GM12878 (cell line): ENCODE results near the gene EPOP.

Source experiments
- CEBPB ChIP-seq, 2 experiments: fragments of 150-350 bp in 1 of 2; IDR thresholded peaks; 2 replicates each; pipeline ENCODE4 v1.6.1; 2012 to 2014; ENCODE audit warnings: low read depth in 2 of 2, low read length in 2 of 2, borderline replicate concordance in 1 of 2, inconsistent platforms in 1 of 2
- EGR1 ChIP-seq, 2 experiments: IDR thresholded peaks; 1 replicate in 1 of 2; 2 replicates in 1 of 2; pipeline ENCODE4 v1.6.1; 2011 to 2012; ENCODE audit warnings: low read depth in 2 of 2, low read length in 2 of 2, borderline replicate concordance in 1 of 2, mild to moderate bottlenecking in 1 of 2, moderate library complexity in 1 of 2
- EZH2 ChIP-seq: IDR thresholded peaks from 2 replicates; pipeline ENCODE4 v1.6.1; 2012; ENCODE audit warnings: low read depth, mild to moderate bottlenecking, control low read depth, inconsistent platforms, low read length, borderline replicate concordance; ENCODE audit not compliant: control insufficient read depth
- GABPA ChIP-seq: IDR thresholded peaks from 2 replicates; pipeline ENCODE4 v1.6.1; 2014; ENCODE audit warnings: antibody characterized with exemption, low read depth, mild to moderate bottlenecking, inconsistent platforms
- NFYB ChIP-seq: IDR thresholded peaks from 2 replicates; pipeline ENCODE4 v1.6.1; 2011; ENCODE audit warnings: low read depth, mild to moderate bottlenecking, low read length, improper control_type of control experiment, moderate library complexity; ENCODE audit not compliant: insufficient read depth
- NR2C2 ChIP-seq: IDR thresholded peaks from 2 replicates; pipeline ENCODE4 v1.6.1; 2011; ENCODE audit warnings: borderline replicate concordance, low read depth; ENCODE audit not compliant: control insufficient read depth, insufficient read length
- NRF1 ChIP-seq: conservative IDR thresholded peaks from 2 replicates; pipeline ENCODE4 v1.6.1; 2011; ENCODE audit warnings: mild to moderate bottlenecking, low read depth, low read length, improper control_type of control experiment
- RFX5 ChIP-seq: IDR thresholded peaks from 2 replicates; pipeline ENCODE4 v1.6.1; 2011; ENCODE audit warnings: low read depth, low read length, improper control_type of control experiment
- SP1 ChIP-seq: IDR thresholded peaks from one replicate; pipeline ENCODE4 v1.6.1; 2011; ENCODE audit warnings: low read depth, low read length
- TARDBP ChIP-seq: IDR thresholded peaks from 2 replicates; pipeline ENCODE4 v1.6.1; 2016; ENCODE audit warnings: borderline replicate concordance
- TF ChIP-seq, protein P1 (sequence below): IDR thresholded peaks from 2 replicates; pipeline ENCODE4 v1.6.1; 2012; ENCODE audit warnings: low read depth, low read length, improper control_type of control experiment
- TF ChIP-seq, protein P2 (sequence below): IDR thresholded peaks from 2 replicates; pipeline ENCODE4 v1.6.1; 2011; ENCODE audit warnings: low read depth, mild to moderate bottlenecking, low read length, moderate library complexity, borderline replicate concordance; ENCODE audit errors: extremely low read depth
- TF ChIP-seq, protein P3 (sequence below), 3 experiments: IDR thresholded peaks in 2 of 3; conservative IDR thresholded peaks in 1 of 3; 2 replicates each; pipeline ENCODE4 v1.5.1; 2011; ENCODE audit warnings: low read depth in 3 of 3, low read length in 3 of 3, mild to moderate bottlenecking in 3 of 3, control low read depth in 2 of 3, moderate library complexity in 2 of 3, inconsistent platforms in 1 of 3, mixed read lengths in 1 of 3; ENCODE audit not compliant: control insufficient read depth in 2 of 3, insufficient read depth in 1 of 3; ENCODE audit errors: extremely low read depth in 1 of 3

DNA sequence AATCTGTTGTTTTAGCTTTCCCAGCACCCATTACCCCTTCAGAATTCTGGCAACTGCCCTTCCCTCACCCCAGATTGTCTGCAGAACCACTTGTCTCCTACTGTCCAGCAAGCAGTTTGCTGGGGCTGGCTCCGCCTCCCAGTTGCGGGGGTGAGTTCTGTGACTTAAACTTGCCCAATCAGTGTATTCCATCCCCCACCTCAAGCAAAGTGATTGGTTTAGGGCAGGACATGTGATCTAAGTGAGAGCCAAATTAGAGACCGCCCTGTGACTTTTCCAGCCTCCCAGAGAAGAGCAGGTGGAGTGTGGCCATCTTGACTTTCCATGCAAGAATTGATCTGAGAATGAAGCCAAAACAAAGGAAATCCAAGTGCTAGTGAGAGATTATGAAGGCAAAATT lies 46.3 kb downstream of the EPOP start:
- TF ChIP-seq, protein P1, sequence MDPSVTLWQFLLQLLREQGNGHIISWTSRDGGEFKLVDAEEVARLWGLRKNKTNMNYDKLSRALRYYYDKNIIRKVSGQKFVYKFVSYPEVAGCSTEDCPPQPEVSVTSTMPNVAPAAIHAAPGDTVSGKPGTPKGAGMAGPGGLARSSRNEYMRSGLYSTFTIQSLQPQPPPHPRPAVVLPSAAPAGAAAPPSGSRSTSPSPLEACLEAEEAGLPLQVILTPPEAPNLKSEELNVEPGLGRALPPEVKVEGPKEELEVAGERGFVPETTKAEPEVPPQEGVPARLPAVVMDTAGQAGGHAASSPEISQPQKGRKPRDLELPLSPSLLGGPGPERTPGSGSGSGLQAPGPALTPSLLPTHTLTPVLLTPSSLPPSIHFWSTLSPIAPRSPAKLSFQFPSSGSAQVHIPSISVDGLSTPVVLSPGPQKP: no peak
- no peak for TF ChIP-seq NR2C2
- TF ChIP-seq NFYB: no peak
- TF ChIP-seq SP1: no peak
- no peak for TF ChIP-seq EZH2
- TF ChIP-seq, protein P2, sequence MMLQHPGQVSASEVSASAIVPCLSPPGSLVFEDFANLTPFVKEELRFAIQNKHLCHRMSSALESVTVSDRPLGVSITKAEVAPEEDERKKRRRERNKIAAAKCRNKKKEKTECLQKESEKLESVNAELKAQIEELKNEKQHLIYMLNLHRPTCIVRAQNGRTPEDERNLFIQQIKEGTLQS: no peak
- TF ChIP-seq CEBPB (IDR thresholded peaks at IDR 0.05; ENCODE audit: borderline replicate concordance in 1 of 2, low read depth in 2 of 2, low read length in 2 of 2): no peak
- TF ChIP-seq, protein P3, sequence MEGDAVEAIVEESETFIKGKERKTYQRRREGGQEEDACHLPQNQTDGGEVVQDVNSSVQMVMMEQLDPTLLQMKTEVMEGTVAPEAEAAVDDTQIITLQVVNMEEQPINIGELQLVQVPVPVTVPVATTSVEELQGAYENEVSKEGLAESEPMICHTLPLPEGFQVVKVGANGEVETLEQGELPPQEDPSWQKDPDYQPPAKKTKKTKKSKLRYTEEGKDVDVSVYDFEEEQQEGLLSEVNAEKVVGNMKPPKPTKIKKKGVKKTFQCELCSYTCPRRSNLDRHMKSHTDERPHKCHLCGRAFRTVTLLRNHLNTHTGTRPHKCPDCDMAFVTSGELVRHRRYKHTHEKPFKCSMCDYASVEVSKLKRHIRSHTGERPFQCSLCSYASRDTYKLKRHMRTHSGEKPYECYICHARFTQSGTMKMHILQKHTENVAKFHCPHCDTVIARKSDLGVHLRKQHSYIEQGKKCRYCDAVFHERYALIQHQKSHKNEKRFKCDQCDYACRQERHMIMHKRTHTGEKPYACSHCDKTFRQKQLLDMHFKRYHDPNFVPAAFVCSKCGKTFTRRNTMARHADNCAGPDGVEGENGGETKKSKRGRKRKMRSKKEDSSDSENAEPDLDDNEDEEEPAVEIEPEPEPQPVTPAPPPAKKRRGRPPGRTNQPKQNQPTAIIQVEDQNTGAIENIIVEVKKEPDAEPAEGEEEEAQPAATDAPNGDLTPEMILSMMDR (IDR thresholded peaks at IDR 0.05 in 2 of 3, conservative IDR thresholded peaks at IDR 0.05 in 1 of 3; ENCODE audit: control insufficient read depth in 2 of 3, extremely low read depth in 1 of 3, insufficient read depth in 1 of 3, low read depth in 3 of 3, low read length in 3 of 3): no peak
- TF ChIP-seq TARDBP: no peak
- TF ChIP-seq EGR1 (IDR thresholded peaks at IDR 0.05; ENCODE audit: borderline replicate concordance in 1 of 2, low read depth in 2 of 2, low read length in 2 of 2): no peak
- no peak for TF ChIP-seq RFX5
- no peak for TF ChIP-seq NRF1
- TF ChIP-seq GABPA: no peak
